ENCODE results near the gene TARBP1.
"Not testable (repeated sequence)": the region's sequence is repeated elsewhere in the genome, so short reads cannot be mapped to it uniquely, and the experiment has no call there.

Gene TARBP1

GRCh38 chr1:234435620-234436019 is 43.4 kb downstream of the TARBP1 start:
- DNase-seq (ENCODE audit: low read depth, low spot score) = peak; percentile 23

GRCh38 chr1:234434706-234435105 is 44.3 kb downstream of the TARBP1 start:
- DNase-seq (ENCODE audit: low read depth, low spot score) = no peak

DNA sequence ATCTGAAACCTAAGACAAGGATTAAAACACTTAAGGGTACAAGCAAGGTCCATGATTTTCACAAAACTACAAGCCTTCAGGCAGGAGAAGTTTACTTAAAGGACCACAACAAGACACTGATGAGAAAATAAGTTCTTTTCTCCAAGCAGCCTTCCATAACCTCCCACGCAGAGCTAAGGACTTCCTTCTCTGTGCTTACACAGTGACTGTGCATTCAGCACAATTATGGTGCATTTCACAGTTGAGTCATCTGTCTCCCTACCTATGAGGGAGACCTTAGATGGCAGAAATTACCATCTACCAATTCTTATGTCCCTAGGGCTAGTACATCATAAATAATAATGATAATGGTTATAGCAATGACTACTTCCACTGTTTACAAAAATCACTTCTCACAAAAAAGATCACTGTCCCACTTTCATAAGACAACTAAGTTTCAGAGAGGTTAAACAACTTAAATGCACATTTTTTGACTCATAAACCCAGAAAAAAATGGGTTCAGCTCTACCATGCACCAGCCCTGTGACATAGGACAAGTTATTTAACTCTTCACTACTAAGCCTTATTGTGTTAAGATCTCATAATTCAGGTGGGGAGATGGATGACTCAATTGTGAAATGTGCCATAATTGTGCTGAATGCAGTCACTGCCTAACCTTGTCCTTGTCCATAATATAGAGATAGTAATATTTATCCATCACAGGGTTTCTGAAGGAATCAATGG is 45.3 kb downstream of the TARBP1 start:
- no peak for DNase-seq (ENCODE audit: low read depth, low spot score)

DNA sequence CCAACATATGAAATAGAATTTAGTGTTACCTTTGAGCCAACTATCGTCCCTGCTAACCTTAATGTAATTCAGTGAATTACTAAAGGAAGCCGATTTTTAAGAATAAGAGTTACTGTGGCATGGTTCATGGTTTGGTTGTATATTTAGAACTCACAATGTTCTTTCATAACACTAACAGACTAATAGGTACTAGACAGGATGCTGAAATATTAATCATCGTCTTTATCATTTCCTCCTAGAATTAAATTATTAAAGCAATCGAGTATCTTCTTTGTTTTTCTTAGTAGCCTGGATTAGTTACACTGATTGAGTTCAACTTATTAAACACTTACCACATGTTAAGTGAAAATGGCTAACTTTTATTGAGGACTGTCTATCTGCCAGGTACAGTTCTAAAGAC is 47.7 kb downstream of the TARBP1 start:
- DNase-seq (ENCODE audit: low read depth, low spot score) = no peak

- no peak for DNase-seq (ENCODE audit: low read depth, low spot score)
Measured at GRCh38 chr1:234430691-234431090, 48.3 kb downstream of the TARBP1 start.

- DNase-seq (ENCODE audit: low read depth, low spot score) = no peak
Measured at GRCh38 chr1:234429434-234429806, 49.6 kb downstream of the TARBP1 start.

DNA sequence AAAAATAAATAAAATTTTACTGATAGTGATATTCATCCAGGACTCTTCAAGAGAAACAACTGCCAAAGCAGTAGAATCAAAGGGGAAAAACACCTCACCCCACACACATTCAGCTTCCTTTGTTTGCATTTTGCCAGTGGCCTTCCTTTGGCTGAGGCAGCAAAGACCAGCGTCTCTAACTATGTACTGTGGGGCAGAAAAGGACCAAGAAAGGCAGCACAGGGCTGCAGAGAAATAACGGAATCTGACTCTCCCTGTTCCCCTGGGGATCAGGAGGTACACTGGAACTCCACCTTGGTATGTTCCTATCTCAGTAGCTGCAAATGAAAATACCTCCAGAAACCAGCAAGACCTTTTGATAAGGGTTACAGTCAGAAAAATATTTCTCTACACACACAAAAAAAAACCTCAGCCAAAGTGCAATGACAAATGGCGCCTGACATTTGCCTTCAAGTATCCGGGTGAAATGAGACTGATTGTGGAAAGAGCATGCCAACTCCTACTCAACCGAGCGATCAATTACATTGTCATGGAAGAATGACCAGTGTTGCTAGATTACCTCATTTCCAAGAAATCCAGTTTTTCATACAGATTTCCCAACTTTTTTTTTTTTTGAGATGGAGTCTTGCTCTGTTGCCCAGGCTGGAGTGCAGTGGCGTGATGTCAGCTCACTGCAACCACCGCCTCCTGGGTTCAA is 50.9 kb downstream of the TARBP1 start:
- DNase-seq (ENCODE audit: low read depth, low spot score) = peak; percentile 6

DNA sequence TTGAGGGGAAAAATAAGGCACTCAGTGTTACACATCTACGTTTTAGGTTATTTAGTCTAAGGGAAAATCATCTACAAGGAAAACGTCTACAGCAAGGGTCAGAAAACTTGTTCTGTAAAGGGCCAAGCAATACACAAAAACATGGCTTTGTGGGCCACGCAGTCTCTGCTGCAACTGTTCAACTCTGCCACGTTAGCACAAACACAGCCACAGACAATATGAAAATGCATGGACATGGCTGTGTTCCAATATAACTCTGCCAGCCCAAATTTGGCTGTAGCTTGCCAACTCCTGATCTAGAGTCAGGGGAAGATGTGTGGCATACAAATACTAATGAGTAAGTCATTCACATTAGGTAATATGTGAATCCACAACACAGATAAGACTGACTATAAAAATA is 65.0 kb downstream of the TARBP1 start:
- DNase-seq (ENCODE audit: low read depth, low spot score) = no peak

DNA sequence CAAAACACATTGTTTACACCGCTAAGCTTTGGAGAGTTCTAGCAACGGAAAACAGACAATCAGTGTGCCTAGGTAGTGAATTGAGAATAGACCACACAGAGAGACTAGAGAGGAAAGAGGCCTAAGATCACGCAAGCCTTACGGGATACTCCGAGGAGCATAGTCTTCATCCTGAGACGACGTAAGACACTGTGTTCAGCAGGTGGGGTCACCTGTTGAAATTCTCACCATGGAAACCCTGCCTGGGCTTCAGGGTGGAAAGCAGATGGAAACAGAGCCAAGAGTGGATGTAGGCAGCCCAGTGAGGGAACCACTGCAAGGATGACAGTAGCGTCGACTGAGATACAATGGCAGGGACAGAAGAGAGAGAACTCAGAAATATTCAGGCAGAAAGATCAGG is 65.5 kb downstream of the TARBP1 start:
- DNase-seq (ENCODE audit: low read depth, low spot score) = no peak

DNA sequence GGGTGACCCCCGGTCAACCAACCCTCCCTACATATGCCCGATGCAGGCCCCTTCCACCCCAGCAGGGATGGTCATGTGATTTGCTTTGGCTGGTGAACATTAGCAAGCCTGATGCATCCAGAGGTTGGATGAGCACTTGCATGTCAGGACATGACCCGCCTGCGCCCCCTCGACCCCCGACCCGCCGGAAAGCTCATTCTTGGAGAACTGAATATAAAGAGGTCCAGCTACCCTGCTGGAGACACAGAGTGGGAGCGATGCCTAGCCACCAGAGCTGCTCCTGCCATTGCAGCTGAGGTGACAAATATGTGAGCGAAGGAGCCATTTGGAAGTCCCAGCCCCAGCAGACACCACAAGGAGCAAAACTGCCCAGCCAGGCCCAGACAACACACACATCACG is 66.1 kb downstream of the TARBP1 start:
- DNase-seq (ENCODE audit: low read depth, low spot score) = no peak

- DNase-seq (ENCODE audit: low read depth, low spot score) = no peak
Measured at GRCh38 chr1:234409328-234409727, 69.7 kb downstream of the TARBP1 start.

GRCh38 chr1:234408757-234409156 is 70.2 kb downstream of the TARBP1 start:
- no peak for DNase-seq (ENCODE audit: low read depth, low spot score)

DNA sequence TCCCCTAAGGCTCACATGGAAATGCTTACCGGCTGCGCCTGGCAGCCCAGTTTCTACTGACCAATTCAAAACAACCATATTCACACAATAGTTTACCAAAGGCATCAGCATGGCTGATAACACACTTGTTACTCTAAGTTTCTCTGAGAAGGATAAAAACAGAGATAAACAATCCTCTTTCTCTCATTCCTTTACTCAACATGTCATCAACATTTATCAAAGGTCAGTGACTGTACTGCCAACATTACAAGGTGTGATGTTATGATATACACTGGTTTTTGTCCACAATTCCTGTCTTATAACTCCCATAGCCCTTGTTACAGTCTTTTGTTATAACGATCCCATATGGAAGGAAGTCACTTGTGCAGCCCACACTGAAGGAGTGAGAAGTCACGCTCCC is 72.1 kb downstream of the TARBP1 start:
- DNase-seq (ENCODE audit: low read depth, low spot score) = no peak

- no peak for DNase-seq (ENCODE audit: low read depth, low spot score)
Measured at GRCh38 chr1:234405676-234406075, 73.3 kb downstream of the TARBP1 start.

- DNase-seq (ENCODE audit: low read depth, low spot score) = no peak
Measured at GRCh38 chr1:234402939-234403338, 76.0 kb downstream of the TARBP1 start.

DNA sequence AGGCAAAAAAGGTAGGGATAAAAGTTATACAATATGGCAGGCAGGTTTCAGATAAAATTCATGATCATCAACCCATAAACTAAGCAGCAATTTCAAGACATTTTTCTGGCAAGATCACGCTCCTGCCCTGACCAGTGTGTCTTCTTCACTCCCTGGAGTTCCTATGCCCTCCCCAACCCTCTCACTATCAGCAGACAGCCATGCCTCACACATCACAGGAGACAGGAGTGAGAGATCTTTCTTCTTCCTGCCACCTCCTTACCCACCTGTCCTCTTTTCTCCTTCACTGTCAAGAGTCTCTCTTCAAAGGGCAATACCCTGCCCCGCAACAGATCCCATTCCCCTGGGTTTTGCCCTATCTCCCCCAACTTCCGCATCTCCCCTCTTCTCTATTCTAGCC is 77.3 kb downstream of the TARBP1 start:
- no peak for DNase-seq (ENCODE audit: low read depth, low spot score)

GRCh38 chr1:234400773-234401172 is 78.2 kb downstream of the TARBP1 start:
- DNase-seq (ENCODE audit: low read depth, low spot score) = no peak

DNA sequence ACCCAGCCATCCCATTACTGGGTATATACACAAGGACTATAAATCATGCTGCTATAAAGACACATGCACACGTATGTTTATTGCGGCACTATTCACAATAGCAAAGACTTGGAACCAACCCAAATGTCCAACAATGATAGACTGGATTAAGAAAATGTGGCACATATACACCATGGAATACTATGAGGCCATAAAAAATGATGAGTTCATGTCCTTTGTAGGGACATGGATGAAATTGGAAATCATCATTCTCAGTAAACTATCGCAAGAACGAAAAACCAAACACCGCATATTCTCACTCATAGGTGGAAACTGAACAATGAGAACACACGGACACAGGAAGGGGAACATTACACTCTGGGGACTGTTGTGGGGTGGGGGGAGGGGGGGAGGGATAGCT is 79.5 kb downstream of the TARBP1 start:
- DNase-seq (ENCODE audit: low read depth, low spot score) = not testable (repeated sequence)

GRCh38 chr1:234398849-234399381 is 80.1 kb downstream of the TARBP1 start:
- DNase-seq (ENCODE audit: low read depth, low spot score) = no peak

GRCh38 chr1:234397732-234398131 is 81.2 kb downstream of the TARBP1 start:
- DNase-seq (ENCODE audit: low read depth, low spot score) = no peak

GRCh38 chr1:234396871-234397270 is 82.1 kb downstream of the TARBP1 start:
- no peak for DNase-seq (ENCODE audit: low read depth, low spot score)

- DNase-seq (ENCODE audit: low read depth, low spot score) = no peak
Measured at GRCh38 chr1:234396092-234396491, 82.9 kb downstream of the TARBP1 start.

DNA sequence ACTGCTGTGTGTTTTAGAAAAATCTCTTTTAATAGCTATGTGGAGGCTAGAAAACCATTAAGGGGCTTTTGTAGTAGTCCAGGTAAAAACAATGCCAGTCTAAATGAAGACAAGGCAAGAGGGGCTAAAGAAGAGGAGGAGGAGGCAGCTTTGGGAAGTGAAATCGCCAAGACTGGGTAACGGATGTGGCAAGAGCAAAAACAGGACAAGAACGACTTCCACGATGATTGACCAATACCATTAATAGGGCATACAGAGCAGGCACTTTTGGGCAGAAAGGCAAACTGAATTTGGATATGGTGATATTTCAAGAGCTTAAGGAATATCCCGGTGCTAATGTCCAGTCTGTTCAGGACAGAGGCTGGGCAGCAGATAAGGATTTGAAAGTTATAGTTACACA is 83.7 kb downstream of the TARBP1 start:
- DNase-seq (ENCODE audit: low read depth, low spot score) = no peak
